ENCODE results near the gene NUDT15.
"Not testable (repeated sequence)": the region's sequence is repeated elsewhere in the genome, so short reads cannot be mapped to it uniquely, and the experiment has no call there.

Gene NUDT15

GRCh38 chr13:48040049-48040448 lies 2.5 kb downstream of the NUDT15 start:
- TF ChIP-seq CTCF (IDR thresholded peaks at IDR 0.05; ENCODE audit: low read depth, low read length, missing control alignments): no peak
- H3K4me3 ChIP-seq (ENCODE audit: low read depth, low read length): no peak overlapping the region
- no peak for DNase-seq (ENCODE audit: low read depth)

- TF ChIP-seq CTCF (IDR thresholded peaks at IDR 0.05; ENCODE audit: low read depth, low read length, missing control alignments): no peak
- H3K4me3 ChIP-seq (ENCODE audit: low read depth, low read length): no peak overlapping the region
- no peak for DNase-seq (ENCODE audit: low read depth)
Observed at GRCh38 chr13:48040896-48041295, 3.4 kb downstream of the NUDT15 start.

GRCh38 chr13:48042894-48043293 lies 5.4 kb downstream of the NUDT15 start:
- no peak for DNase-seq (ENCODE audit: low read depth)
- TF ChIP-seq CTCF (IDR thresholded peaks at IDR 0.05; ENCODE audit: low read depth, low read length, missing control alignments): no peak
- H3K4me3 ChIP-seq (ENCODE audit: low read depth, low read length): no peak overlapping the region

- DNase-seq (ENCODE audit: low read depth): no peak
- TF ChIP-seq CTCF (IDR thresholded peaks at IDR 0.05; ENCODE audit: low read depth, low read length, missing control alignments): no peak
- no peak overlapping the region for H3K4me3 ChIP-seq (ENCODE audit: low read depth, low read length)
Observed at GRCh38 chr13:48043789-48044503, 6.4 kb downstream of the NUDT15 start.

- no peak for DNase-seq (ENCODE audit: low read depth)
- TF ChIP-seq CTCF (IDR thresholded peaks at IDR 0.05; ENCODE audit: low read depth, low read length, missing control alignments): no peak
- no peak overlapping the region for H3K4me3 ChIP-seq (ENCODE audit: low read depth, low read length)
Observed at GRCh38 chr13:48050550-48050949, 13.0 kb downstream of the NUDT15 start.

GRCh38 chr13:48054601-48055000 lies 17.1 kb downstream of the NUDT15 start:
- no peak overlapping the region for H3K4me3 ChIP-seq (ENCODE audit: low read depth, low read length)
- no peak for DNase-seq (ENCODE audit: low read depth)
- TF ChIP-seq CTCF (IDR thresholded peaks at IDR 0.05; ENCODE audit: low read depth, low read length, missing control alignments): no peak

GRCh38 chr13:48055712-48056111 lies 18.2 kb downstream of the NUDT15 start:
- no peak for DNase-seq (ENCODE audit: low read depth)
- no peak overlapping the region for H3K4me3 ChIP-seq (ENCODE audit: low read depth, low read length)
- no peak for TF ChIP-seq CTCF (IDR thresholded peaks at IDR 0.05; ENCODE audit: low read depth, low read length, missing control alignments)

GRCh38 chr13:48058536-48058935 lies 21.0 kb downstream of the NUDT15 start:
- not testable (repeated sequence) for DNase-seq (ENCODE audit: low read depth); H3K4me3 ChIP-seq (ENCODE audit: low read depth, low read length)

- not testable (repeated sequence) for H3K4me3 ChIP-seq (ENCODE audit: low read depth, low read length); DNase-seq (ENCODE audit: low read depth)
Observed at GRCh38 chr13:48059951-48060350, 22.4 kb downstream of the NUDT15 start.
